GM19043 (cell line): ENCODE measurements around the gene CEP63.

Experiments used
- ATAC-seq: cut with Tn5 transposase; IDR thresholded peaks from one replicate; pipeline ENCODE4 v1.9.1; 2021; ENCODE audit warnings: low read depth; ENCODE audit not compliant: unreplicated experiment

Gene CEP63

DNA sequence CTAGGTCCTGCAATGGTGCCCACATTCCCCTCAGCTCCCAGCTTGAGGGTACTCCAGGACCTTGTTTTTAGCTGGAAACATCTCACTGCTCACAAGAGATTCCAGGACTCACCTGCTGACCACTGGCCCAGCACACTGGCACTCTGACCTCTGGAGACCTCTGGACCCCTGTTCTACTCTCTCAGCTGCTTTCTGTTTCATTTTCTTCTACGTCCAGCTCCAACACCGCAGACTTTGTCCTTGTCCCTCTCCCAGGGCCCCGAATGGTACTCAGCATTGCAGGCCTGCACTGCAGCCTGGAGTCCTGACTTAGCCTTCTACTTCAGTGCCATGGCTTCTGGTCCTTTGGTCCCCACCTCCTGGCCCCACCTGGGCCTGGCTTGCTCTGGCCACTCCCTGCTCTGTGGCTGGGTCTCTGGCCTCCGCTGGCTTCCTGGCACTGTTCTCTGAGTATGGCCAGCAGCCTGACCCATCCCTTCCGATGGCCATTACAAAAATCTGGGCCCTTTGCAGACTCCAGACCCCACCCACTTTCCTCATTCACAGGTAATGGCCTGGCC is 137.0 kb downstream of the CEP63 start:
- no peak for ATAC-seq

DNA sequence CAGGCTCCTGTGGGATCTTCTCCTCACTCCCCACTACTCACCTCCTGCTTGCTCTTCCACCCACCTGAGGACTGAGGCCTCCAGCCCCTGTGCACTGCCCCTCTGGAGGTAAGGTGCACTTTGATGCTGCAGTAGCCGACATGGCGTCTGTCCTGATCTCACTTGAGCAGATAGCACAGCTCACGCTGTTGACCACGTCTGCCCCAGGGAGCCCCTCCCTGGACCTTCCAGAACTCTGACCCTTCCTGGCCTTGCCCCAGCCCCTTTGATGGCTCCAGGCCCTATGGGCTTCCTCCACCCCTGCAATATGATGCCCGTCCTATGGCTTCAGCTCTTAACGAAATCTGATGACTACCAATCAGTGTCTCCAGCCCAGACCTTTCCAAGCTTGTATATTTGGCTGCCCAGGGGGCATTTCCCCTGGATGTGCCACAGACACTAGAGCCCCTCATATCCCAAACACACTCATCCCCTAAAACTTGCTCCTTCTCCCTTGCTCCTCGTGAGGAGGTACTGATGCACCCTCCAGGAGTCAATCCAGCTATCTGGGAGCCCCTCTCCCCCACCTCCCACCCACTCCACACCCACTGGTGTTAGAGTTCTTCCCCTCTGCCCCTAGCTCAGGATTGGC is 137.9 kb downstream of the CEP63 start:
- ATAC-seq: no peak
